IMR-90 (cell line): Measurements from ENCODE around the gene FAM83C. TPM values are rescaled to one million over a fixed set of nuclear protein-coding genes. Genes with fewer than 3 reads are reported as not detected.

Experiments
- ATAC-seq: fragments of 200-7000 bp; cut with Tn5 transposase; 2 replicates; pipeline ENCODE4 v1.9.1; 2020; ENCODE audit warnings: low read depth, mild to moderate bottlenecking, moderate library complexity
- BruUV-seq: library from RNA; stranded (reverse); fragments of 400-500 nt; replicated peaks from 2 replicates; lab custom pipeline; 2021; lab: Mats Ljungman, UMichigan
- CTCF ChIA-PET: fragments of 300-600 bp; formaldehyde crosslinking; extraction: SDS; loops from one replicate; lab custom pipeline; 2021; ENCODE audit warnings: antibody characterized with exemption; lab: Yijun Ruan, JAX
- POLR2A ChIA-PET: fragments of 300-600 bp; sonication (Branson Sonifier 250); formaldehyde crosslinking; loops from one replicate; lab custom pipeline; 2022; ENCODE audit warnings: antibody characterized with exemption; ENCODE audit not compliant: unreplicated experiment; lab: Charles Lee
- DNase-seq: peaks from one replicate; pipeline ENCODE4 v3.0.0; 2013
- H2AFZ ChIP-seq: replicated peaks from 2 replicates; pipeline ENCODE3; 2013; ENCODE audit warnings: low read length, mild to moderate bottlenecking; ENCODE audit not compliant: poor library complexity
- H2AK5ac ChIP-seq: 2 replicates; pipeline ENCODE4 v1.6.1; 2013; ENCODE audit warnings: low read depth, low read length, inconsistent platforms
- H2AK9ac ChIP-seq: replicated peaks from 2 replicates; pipeline ENCODE3; 2013; ENCODE audit warnings: mild to moderate bottlenecking, low read depth, low read length, moderate library complexity; ENCODE audit not compliant: poor library complexity
- H2BK120ac ChIP-seq: 2 replicates; pipeline ENCODE4 v1.6.1; 2013; ENCODE audit warnings: low read depth, low read length, inconsistent platforms
- H2BK15ac ChIP-seq: 3 replicates; pipeline ENCODE4 v1.6.1; 2013; ENCODE audit warnings: low read depth, low read length, inconsistent platforms
- H2BK20ac ChIP-seq: 2 replicates; pipeline ENCODE4 v1.6.1; 2013; ENCODE audit warnings: low read depth, mild to moderate bottlenecking, inconsistent platforms, low read length, moderate library complexity
- H2BK5ac ChIP-seq: 2 replicates; pipeline ENCODE4 v1.6.1; 2013; ENCODE audit warnings: mild to moderate bottlenecking, low read depth, low read length, inconsistent platforms; ENCODE audit not compliant: poor library complexity, severe bottlenecking
- H3K14ac ChIP-seq: replicated peaks from 2 replicates; pipeline ENCODE4 v1.6.1; 2013; ENCODE audit warnings: low read depth, low read length, inconsistent platforms
- H3K18ac ChIP-seq: 2 replicates; pipeline ENCODE4 v1.6.1; 2013; ENCODE audit warnings: low read depth, low read length, control low read depth
- H3K23ac ChIP-seq: 2 replicates; pipeline ENCODE4 v1.6.1; 2013; ENCODE audit warnings: low read depth, low read length, inconsistent platforms
- H3K27ac ChIP-seq: 2 replicates; pipeline ENCODE4 v1.5.1; 2013; ENCODE audit warnings: mild to moderate bottlenecking, control low read depth, low read length; ENCODE audit not compliant: insufficient read depth
- H3K27me3 ChIP-seq: 2 replicates; pipeline ENCODE4 v1.6.1; 2013; ENCODE audit warnings: low read length; ENCODE audit not compliant: control insufficient read depth, insufficient read depth
- H3K36me3 ChIP-seq: 2 replicates; pipeline ENCODE4 v1.6.1; 2013; ENCODE audit warnings: low read length, mixed read lengths; ENCODE audit not compliant: control insufficient read depth, insufficient read depth
- H3K4ac ChIP-seq: 2 replicates; pipeline ENCODE4 v1.6.1; 2013; ENCODE audit warnings: low read depth, low read length, inconsistent platforms
- H3K4me1 ChIP-seq: 2 replicates; pipeline ENCODE4 v1.6.1; 2013; ENCODE audit warnings: low read length, mixed read lengths; ENCODE audit not compliant: control insufficient read depth, insufficient read depth
- H3K4me2 ChIP-seq: 2 replicates; pipeline ENCODE4 v1.6.1; 2013; ENCODE audit warnings: low read depth, mild to moderate bottlenecking, control low read depth, low read length, moderate library complexity
- H3K4me3 ChIP-seq: 2 replicates; pipeline ENCODE4 v1.5.1; 2013; ENCODE audit warnings: low read depth, mild to moderate bottlenecking, control low read depth, low read length, moderate library complexity; ENCODE audit not compliant: insufficient read depth
- H3K56ac ChIP-seq: 2 replicates; pipeline ENCODE4 v1.6.1; 2013; ENCODE audit warnings: low read length, inconsistent platforms; ENCODE audit not compliant: insufficient read depth; ENCODE audit errors: extremely low read depth
- H3K79me1 ChIP-seq, 2 experiments: 2 replicates each; pipeline ENCODE4 v1.6.1; 2013; ENCODE audit warnings: low read length in 2 of 2, inconsistent platforms in 1 of 2, low read depth in 1 of 2
- H3K9ac ChIP-seq: 2 replicates; pipeline ENCODE4 v1.6.1; 2013; ENCODE audit warnings: low read depth, low read length, control low read depth
- H3K9me1 ChIP-seq: 2 replicates; pipeline ENCODE4 v1.6.1; 2013; ENCODE audit warnings: low read length, inconsistent platforms; ENCODE audit not compliant: insufficient read depth
- H3K9me3 ChIP-seq: 2 replicates; pipeline ENCODE4 v1.6.1; 2013; ENCODE audit warnings: low read length; ENCODE audit not compliant: control insufficient read depth, insufficient read depth
- H4K20me1 ChIP-seq: 2 replicates; pipeline ENCODE4 v1.6.1; 2013; ENCODE audit warnings: low read length, inconsistent platforms; ENCODE audit not compliant: insufficient read depth
- H4K5ac ChIP-seq: 2 replicates; pipeline ENCODE4 v1.6.1; 2013; ENCODE audit warnings: mild to moderate bottlenecking, low read depth, low read length, control low read depth
- H4K8ac ChIP-seq, 2 experiments: 2 replicates each; pipeline ENCODE4 v1.6.1; 2013; ENCODE audit warnings: low read depth in 2 of 2, low read length in 2 of 2, control low read depth in 1 of 2, inconsistent platforms in 1 of 2
- H4K91ac ChIP-seq: 2 replicates; pipeline ENCODE4 v1.6.1; 2013; ENCODE audit warnings: low read depth, low read length, inconsistent platforms; ENCODE audit not compliant: insufficient read depth
- BHLHE40 ChIP-seq: fragments of 150-350 bp; IDR thresholded peaks from 2 replicates; pipeline ENCODE4 v1.6.1; 2016; ENCODE audit warnings: mild to moderate bottlenecking, low read depth, low read length
- CEBPB ChIP-seq: IDR thresholded peaks from 2 replicates; pipeline ENCODE4 v1.6.1; 2012; ENCODE audit warnings: low read depth, low read length, improper control_type of control experiment
- CTCF ChIP-seq: conservative IDR thresholded peaks from 2 replicates; pipeline ENCODE4 v1.5.1; 2012; ENCODE audit warnings: mild to moderate bottlenecking, low read depth, low read length, improper control_type of control experiment
- ELK1 ChIP-seq: fragments of 150-350 bp; IDR thresholded peaks from 2 replicates; pipeline ENCODE4 v1.6.1; 2016; ENCODE audit warnings: low read depth, mild to moderate bottlenecking, low read length, moderate library complexity, borderline replicate concordance
- MAFK ChIP-seq: IDR thresholded peaks from 2 replicates; pipeline ENCODE4 v1.6.1; 2012; ENCODE audit warnings: low read depth, low read length, improper control_type of control experiment
- NFE2L2 ChIP-seq: fragments of 150-350 bp; IDR thresholded peaks from 2 replicates; pipeline ENCODE4 v1.6.1; 2016; ENCODE audit warnings: low read depth, mild to moderate bottlenecking, low read length
- POLR2A ChIP-seq: IDR thresholded peaks from 2 replicates; pipeline ENCODE4 v1.6.1; 2012; ENCODE audit warnings: mild to moderate bottlenecking, low read depth, low read length
- RAD21 ChIP-seq: IDR thresholded peaks from 2 replicates; pipeline ENCODE4 v1.6.1; 2012; ENCODE audit warnings: low read length, improper control_type of control experiment
- RFX5 ChIP-seq: IDR thresholded peaks from 2 replicates; pipeline ENCODE4 v1.8.0; 2012; ENCODE audit warnings: low read depth, mild to moderate bottlenecking, low read length, moderate library complexity
- SMC3 ChIP-seq: fragments of 150-350 bp; IDR thresholded peaks from 2 replicates; pipeline ENCODE4 v1.6.1; 2016; ENCODE audit warnings: low read depth, mild to moderate bottlenecking, antibody characterized with exemption, low read length, moderate library complexity
- USF2 ChIP-seq: fragments of 150-350 bp; IDR thresholded peaks from 2 replicates; pipeline ENCODE4 v1.6.1; 2017; ENCODE audit warnings: mild to moderate bottlenecking, antibody characterized with exemption, low read length, low read depth
- WGBS, 2 experiments: methylation state at CpG; one replicate each; pipeline versions ENCODE4 v1.1.5 to v1.1.7; 2013; ENCODE audit warnings: missing lambda C conversion rate in 2 of 2; ENCODE audit not compliant: insufficient read length in 1 of 2; ENCODE audit errors: extremely low coverage in 2 of 2; 5-methylcytosine and 5-hydroxymethylcytosine counted together
- dilution Hi-C: fragments of 300-500 bp; cut with HindIII; formaldehyde crosslinking; loops from one replicate; pipeline ENCODE4 v1.14.3; 2018; ENCODE audit warnings: low sequenced_read_pairs; ENCODE audit not compliant: unreplicated experiment
- in situ Hi-C: fragments of 300-500 bp; cut with MboI; formaldehyde crosslinking; loops from 3 replicates; pipeline ENCODE4 v1.14.3; 2019; ENCODE audit warnings: low sequenced_read_pairs, inconsistent platforms, mixed read lengths
- intact Hi-C: fragments of 100-400 bp; cut with micrococcal nuclease; formaldehyde crosslinking; loops from 2 replicates; pipeline ENCODE4 v1.10.0; 2022
- polyA plus RNA-seq, 3 experiments: library from polyadenylated mRNA; depleted of rRNA; stranded (reverse); fragments of >200 nt; gene quantifications; 2 replicates each; pipeline ENCODE4 v1.2.3, GENCODE V29; 2012; ENCODE audit warnings: low replicate concordance in 1 of 3
- total RNA-seq: library from RNA; depleted of rRNA; stranded (reverse); fragments of >200 nt; gene quantifications from 2 replicates; pipeline ENCODE4 v1.2.3, GENCODE V29; 2012

The FAM83C gene
- total and polyA plus RNA-seq, 2 of the 4 experiments (the other 2 are of a cell fraction) = 0.02 TPM; not detected in 1

GRCh38 chr20:35341366-35342028 is 49.3 kb upstream of the FAM83C start:
- Histone ChIP-seq H2BK20ac (peak overlapping the region; percentile 12), H4K91ac (peak overlapping the region; percentile 39), H3K4me1 (peaks cover 30% of the 10 kb centered on the region), H3K14ac (peak overlapping the region; percentile 5), H3K79me1 (peaks cover 0 to 34% of the 10 kb centered on the region in 2 experiments; a peak in 3 of 4 replicates), H2BK5ac (peak overlapping the region; percentile 25), H3K9me1 (peaks cover 23% of the 10 kb centered on the region), H2AK5ac (peak overlapping the region; percentile 84; the same call in 1 of the 2 replicates), H4K8ac (peak overlapping the region in 1 of 2 experiments; percentile 35; a peak in 2 of 4 replicates), H2AFZ (no peak overlapping the region), H2BK120ac (peak overlapping the region; percentile 56), H4K5ac (peak overlapping the region; percentile 55), H3K56ac (no peak overlapping the region), H2BK15ac (peak overlapping the region; percentile 85; the same call in 2 of the 3 replicates), H3K18ac (peak overlapping the region; percentile 53; the same call in 1 of the 2 replicates), H3K4me3 (no peak overlapping the region), H3K4me2 (no peak overlapping the region; the same call in 1 of the 2 replicates), H2AK9ac (peak overlapping the region; percentile 10), H4K20me1 (no peaks in the 10 kb centered on the region), H3K23ac (peak overlapping the region; percentile 21), H3K4ac (peak overlapping the region; percentile 74), H3K27ac (no peak overlapping the region), H3K9me3 (peaks cover 3% of the 10 kb centered on the region; the same call in 1 of the 2 replicates), H3K9ac (no peak overlapping the region), H3K27me3 (no peaks in the 10 kb centered on the region), H3K36me3 (peaks cover 8% of the 10 kb centered on the region)
- no peak for TF ChIP-seq CTCF
- no peak for TF ChIP-seq BHLHE40
- no peak for TF ChIP-seq RFX5
- TF ChIP-seq SMC3 = no peak
- TF ChIP-seq MAFK = no peak
- TF ChIP-seq CEBPB = no peak
- TF ChIP-seq RAD21 = no peak
- no peak for TF ChIP-seq USF2
- TF ChIP-seq POLR2A = no peak
- no peak for TF ChIP-seq NFE2L2
- no peak for TF ChIP-seq ELK1
- in situ Hi-C loops (no loop called here), intact Hi-C loops (no loop called here), dilution Hi-C loops (no loop called here)
- ChIA-PET CTCF (interaction anchor here (1.3 kb wide), 1 partner anchor 16 kb away, joined by 3 read pairs; no protein-coding TSS in a partner anchor), POLR2A (no interaction called here)
- WGBS, 2 experiments = no CpG with 5 or more reads among the region's 4 CpGs
- DNase-seq (peak; percentile 29), ATAC-seq (no peak)
- BruUV-seq = no TSS peak
